ENCODE measurements around the gene COP1.

DNA sequence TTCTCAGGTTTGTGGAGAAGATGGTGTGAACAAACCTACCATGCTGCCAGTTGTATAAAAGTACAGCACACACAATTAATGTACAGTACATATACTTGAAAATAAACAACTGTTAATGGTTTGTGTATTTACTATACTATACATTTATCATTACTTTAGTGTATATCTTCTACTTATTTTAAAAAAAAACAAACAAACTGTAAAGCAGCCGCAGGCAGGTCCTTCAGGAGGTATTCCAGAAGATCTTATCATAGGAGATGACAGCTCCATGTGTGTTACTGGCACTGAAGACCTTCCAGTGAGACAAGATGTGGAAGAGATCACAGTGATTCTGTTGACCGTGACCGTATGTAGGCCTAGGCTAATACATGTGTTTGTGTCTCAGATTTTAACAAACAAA is 155.7 kb downstream of the COP1 start:
- no peak for TF ChIP-seq SP1 (IDR thresholded peaks at IDR 0.05; ENCODE audit: low read depth, low read length)
- TF ChIP-seq TCF12 (IDR thresholded peaks at IDR 0.05; ENCODE audit: low read depth, low read length): no peak
- no peak for TF ChIP-seq SIN3A (conservative IDR thresholded peaks at IDR 0.05 in 1 of 2, IDR thresholded peaks at IDR 0.05 in 1 of 2; ENCODE audit: low read depth in 1 of 2, low read length in 2 of 2)
- no peak for TF ChIP-seq POLR2AphosphoS5 (IDR thresholded peaks at IDR 0.05; ENCODE audit: low read depth, low read length)
- no peak for TF ChIP-seq CEBPB (IDR thresholded peaks at IDR 0.05; ENCODE audit: low read depth, low read length)
- TF ChIP-seq SP2 (IDR thresholded peaks at IDR 0.05; ENCODE audit: low read length): no peak
- TF ChIP-seq, protein P1, sequence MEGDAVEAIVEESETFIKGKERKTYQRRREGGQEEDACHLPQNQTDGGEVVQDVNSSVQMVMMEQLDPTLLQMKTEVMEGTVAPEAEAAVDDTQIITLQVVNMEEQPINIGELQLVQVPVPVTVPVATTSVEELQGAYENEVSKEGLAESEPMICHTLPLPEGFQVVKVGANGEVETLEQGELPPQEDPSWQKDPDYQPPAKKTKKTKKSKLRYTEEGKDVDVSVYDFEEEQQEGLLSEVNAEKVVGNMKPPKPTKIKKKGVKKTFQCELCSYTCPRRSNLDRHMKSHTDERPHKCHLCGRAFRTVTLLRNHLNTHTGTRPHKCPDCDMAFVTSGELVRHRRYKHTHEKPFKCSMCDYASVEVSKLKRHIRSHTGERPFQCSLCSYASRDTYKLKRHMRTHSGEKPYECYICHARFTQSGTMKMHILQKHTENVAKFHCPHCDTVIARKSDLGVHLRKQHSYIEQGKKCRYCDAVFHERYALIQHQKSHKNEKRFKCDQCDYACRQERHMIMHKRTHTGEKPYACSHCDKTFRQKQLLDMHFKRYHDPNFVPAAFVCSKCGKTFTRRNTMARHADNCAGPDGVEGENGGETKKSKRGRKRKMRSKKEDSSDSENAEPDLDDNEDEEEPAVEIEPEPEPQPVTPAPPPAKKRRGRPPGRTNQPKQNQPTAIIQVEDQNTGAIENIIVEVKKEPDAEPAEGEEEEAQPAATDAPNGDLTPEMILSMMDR (IDR thresholded peaks at IDR 0.05; ENCODE audit: control extremely low read depth in 1 of 3, insufficient read depth in 1 of 3, low read depth in 1 of 3, low read length in 3 of 3): no peak
- TF ChIP-seq GABPA (IDR thresholded peaks at IDR 0.05; ENCODE audit: borderline replicate concordance, insufficient read depth, low read length): no peak
- no peak for TF ChIP-seq TBP (IDR thresholded peaks at IDR 0.05; ENCODE audit: low read depth, low read length)
- TF ChIP-seq BCL11A (IDR thresholded peaks at IDR 0.05; ENCODE audit: low read depth in 2 of 2, low read length in 2 of 2): no peak
- TF ChIP-seq POLR2A (IDR thresholded peaks at IDR 0.05; ENCODE audit: control extremely low read depth in 1 of 2, low read depth in 2 of 2, low read length in 2 of 2): no peak
- TF ChIP-seq BRCA1 (IDR thresholded peaks at IDR 0.05; ENCODE audit: low read depth, low read length): no peak
